ENCODE measurements around the gene OR11H7. TPM values are rescaled to one million over a fixed set of nuclear protein-coding genes. Genes with fewer than 3 reads are reported as not detected.

OR11H7 gene
- total RNA-seq (not detected), polyA plus RNA-seq (not detected)
- long read RNA-seq, donor 1: 0 reads
- long read RNA-seq, donor 2: 0 reads
- long read RNA-seq, donor 3: 0 reads

DNA sequence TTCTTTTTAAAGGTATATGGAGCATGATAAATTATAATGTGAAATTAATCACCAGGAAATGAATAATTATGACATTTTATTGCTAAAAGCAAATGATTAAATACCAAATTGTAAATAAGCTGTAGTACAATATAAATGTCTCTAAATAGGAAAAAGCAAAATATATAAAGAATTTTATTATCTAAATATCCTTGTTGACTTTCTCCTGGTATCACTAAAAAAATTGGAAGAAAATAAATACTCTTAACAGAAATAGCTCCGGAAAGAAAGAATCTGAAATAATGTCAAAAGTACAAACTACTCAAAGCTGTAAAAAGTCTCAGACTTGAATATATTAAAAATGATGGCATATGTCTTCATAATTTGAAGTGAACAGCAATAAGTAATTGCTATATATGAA, at the start of gene OR11H7:
TSS of gene OR11H7 (plus strand) at position 301 of the 400 bp plus-strand sequence.
- intact Hi-C loops (cut with DNase I): no loop called here
- H3K4me3 ChIP-seq: no peak within 1 kb of the TSS
- WGBS, 4 donors: 56 to 73% (median 63%) methylated on average over 1 of the region's 1 CpG
- no peaks in the 10 kb centered on the region for H3K36me3 ChIP-seq
- DNase-seq (no peak), ATAC-seq (no peak)
- H3K9me3 ChIP-seq: peaks cover 0 to 18% (median 1%) of the 10 kb centered on the region in 12 donors
- H3K4me1 ChIP-seq: no peaks in the 10 kb centered on the region
- TF ChIP-seq POLR2A (IDR thresholded peaks at IDR 0.05): no peak
- TF ChIP-seq CTCF (IDR thresholded peaks at IDR 0.05): no peak
- no peaks in the 10 kb centered on the region for H3K27me3 ChIP-seq
- no peak within 1 kb of the TSS for H3K27ac ChIP-seq

GRCh38 chr14:20179218-20179617, 49.6 kb upstream of the OR11H7 start:
- peak; percentile 48 to 65 (median 56) for ATAC-seq
- Histone ChIP-seq H3K4me1 (no peaks in the 10 kb centered on the region), H3K9me3 (no peaks in the 10 kb centered on the region), H3K27ac (peak overlapping the region in 1 of 12 donors; percentile 59), H3K36me3 (no peaks in the 10 kb centered on the region), H3K4me3 (no peak overlapping the region), H3K27me3 (no peaks in the 10 kb centered on the region)
- intact Hi-C loops (cut with DNase I): no loop called here
- TF ChIP-seq POLR2A (IDR thresholded peaks at IDR 0.05): no peak
- DNase-seq: peak in 1 of 5 donors; percentile 45
- 42 to 52% (median 46%) methylated on average over 5 of the region's 5 CpGs for WGBS, 4 donors

DNA sequence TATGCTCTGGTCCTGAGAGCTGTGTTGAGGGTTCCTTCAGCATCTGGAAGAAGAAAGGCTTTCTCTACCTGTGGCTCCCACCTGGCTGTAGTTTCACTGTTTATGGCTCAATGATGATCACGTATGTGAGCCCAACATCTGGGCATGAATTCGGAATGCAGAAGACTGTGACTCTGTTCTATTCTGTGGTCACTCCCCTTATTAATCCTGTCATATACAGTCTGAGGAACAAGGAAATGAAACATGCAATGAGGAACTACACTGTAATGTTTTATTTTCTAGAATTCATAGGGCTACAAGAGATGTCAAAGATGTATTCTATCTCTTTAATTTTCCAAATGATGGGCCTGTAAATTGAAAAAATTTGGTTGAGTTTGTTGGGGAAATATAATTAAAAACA, 48.9 kb upstream of the OR11H7 start:
- no peak overlapping the region for H3K4me3 ChIP-seq
- intact Hi-C loops (cut with DNase I): no loop called here
- no peaks in the 10 kb centered on the region for H3K27me3 ChIP-seq
- DNase-seq (no peak), ATAC-seq (peak in 3 of 4 donors; percentile 41 to 61 (median 59))
- 53 to 65% (median 58%) methylated on average over 2 of the region's 2 CpGs for WGBS, 4 donors
- no peaks in the 10 kb centered on the region for H3K4me1 ChIP-seq
- H3K9me3 ChIP-seq: no peaks in the 10 kb centered on the region
- H3K36me3 ChIP-seq: no peaks in the 10 kb centered on the region
- H3K27ac ChIP-seq: peak overlapping the region in 1 of 12 donors; percentile 59
- no peak for TF ChIP-seq CTCF (IDR thresholded peaks at IDR 0.05)
- no peak for TF ChIP-seq POLR2A (IDR thresholded peaks at IDR 0.05)

- peak overlapping the region in 1 of 12 donors; percentile 48 for H3K27ac ChIP-seq
- H3K36me3 ChIP-seq: no peaks in the 10 kb centered on the region
- ATAC-seq (no peak), DNase-seq (no peak)
- no peaks in the 10 kb centered on the region for H3K9me3 ChIP-seq
- no peaks in the 10 kb centered on the region for H3K4me1 ChIP-seq
- 41 to 48% (median 46%) methylated on average over 2 of the region's 2 CpGs for WGBS, 4 donors
- H3K27me3 ChIP-seq: no peaks in the 10 kb centered on the region
- H3K4me3 ChIP-seq: no peak overlapping the region
- intact Hi-C loops (cut with DNase I): no loop called here
- TF ChIP-seq CTCF (IDR thresholded peaks at IDR 0.05) (no peak), POLR2A (IDR thresholded peaks at IDR 0.05) (no peak)
Observed at GRCh38 chr14:20180486-20180885, 48.3 kb upstream of the OR11H7 start.

DNA sequence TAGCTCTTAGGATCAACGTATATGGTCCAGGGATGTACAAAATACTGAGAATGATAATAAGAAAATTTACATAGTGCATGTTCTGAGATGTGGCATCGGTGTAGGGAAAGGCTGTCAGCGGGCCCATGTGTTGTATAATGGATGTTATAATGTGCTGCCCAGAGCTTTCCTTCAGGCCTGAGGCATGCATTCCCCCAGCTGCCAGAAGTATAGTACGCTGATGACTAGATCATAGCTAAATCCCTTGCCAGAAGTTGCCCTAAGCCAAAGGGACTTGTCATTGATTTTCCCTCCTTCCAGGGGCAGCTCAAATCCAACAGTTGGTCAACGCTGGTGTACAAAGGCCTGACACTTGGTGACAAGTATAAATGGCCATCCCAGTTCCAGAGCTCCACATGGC, 44.6 kb upstream of the OR11H7 start:
- ATAC-seq: no peak
- 43 to 62% (median 47%) methylated on average over 5 of the region's 5 CpGs for WGBS, 4 donors

More for the DNA sequence above, 44.6 kb upstream of the OR11H7 start:
- Histone ChIP-seq H3K36me3 (no peaks in the 10 kb centered on the region), H3K4me1 (no peaks in the 10 kb centered on the region), H3K27me3 (peaks cover 0 to 5% (median 0%) of the 10 kb centered on the region in 9 donors), H3K9me3 (no peaks in the 10 kb centered on the region), H3K4me3 (no peak overlapping the region), H3K27ac (no peak overlapping the region)
- DNase-seq: no peak
- TF ChIP-seq POLR2A (IDR thresholded peaks at IDR 0.05) (no peak), CTCF (IDR thresholded peaks at IDR 0.05) (no peak)
- intact Hi-C loops (cut with DNase I): no loop called here
